Measurements from ENCODE around the gene ARAP3. TPM values are rescaled to one million over a fixed set of nuclear protein-coding genes. Genes with fewer than 3 reads are reported as not detected.
A peak's percentile ranks its signal among the peaks of the same experiment; 100 is the strongest.

Gene ARAP3
- total RNA-seq, 1 experiment from 2014 or later: 17.5 TPM

DNA sequence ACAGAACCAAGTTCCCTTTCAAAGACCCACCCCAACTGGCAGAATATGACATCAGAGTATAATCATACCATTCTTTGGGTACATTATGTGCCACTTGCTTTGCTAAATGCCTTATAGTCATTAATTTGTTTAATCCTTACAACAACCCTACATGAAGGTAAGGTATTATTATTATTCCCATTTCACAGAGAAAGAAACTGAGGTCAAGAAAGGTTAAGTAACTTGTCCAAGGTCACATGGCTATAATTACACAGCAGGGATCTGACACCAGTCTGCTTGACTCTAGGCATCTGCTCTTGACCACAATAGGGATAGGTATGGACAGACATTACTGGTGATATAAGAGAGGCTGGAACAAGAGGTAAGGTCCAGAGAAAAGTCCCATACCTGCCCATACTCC is 32.1 kb downstream of the ARAP3 start:
- H3K9me3 Mint-ChIP-seq (ENCODE audit: low read depth, unreplicated experiment): no peaks in the 10 kb centered on the region
- CTCF ChIA-PET: interaction anchor here (0.7 kb wide), 1 partner anchor 32 kb away, joined by 3 read pairs; no protein-coding TSS in a partner anchor
- H3K4me3 Mint-ChIP-seq (ENCODE audit: low read depth, unreplicated experiment): peak overlapping the region; percentile 90
- H3K4me1 Mint-ChIP-seq (ENCODE audit: low read depth, unreplicated experiment): peaks cover 10% of the 10 kb centered on the region
- H3K27me3 Mint-ChIP-seq (ENCODE audit: unreplicated experiment): no peaks in the 10 kb centered on the region
- intact Hi-C loops (cut with micrococcal nuclease; ENCODE audit: unreplicated experiment): no loop called here
- BruUV-seq (replicated peaks): no TSS peak
- H3K36me3 Mint-ChIP-seq (ENCODE audit: insufficient read depth, unreplicated experiment): peaks cover 29% of the 10 kb centered on the region
- no peak for DNase-seq
- TF ChIP-seq, protein P1, sequence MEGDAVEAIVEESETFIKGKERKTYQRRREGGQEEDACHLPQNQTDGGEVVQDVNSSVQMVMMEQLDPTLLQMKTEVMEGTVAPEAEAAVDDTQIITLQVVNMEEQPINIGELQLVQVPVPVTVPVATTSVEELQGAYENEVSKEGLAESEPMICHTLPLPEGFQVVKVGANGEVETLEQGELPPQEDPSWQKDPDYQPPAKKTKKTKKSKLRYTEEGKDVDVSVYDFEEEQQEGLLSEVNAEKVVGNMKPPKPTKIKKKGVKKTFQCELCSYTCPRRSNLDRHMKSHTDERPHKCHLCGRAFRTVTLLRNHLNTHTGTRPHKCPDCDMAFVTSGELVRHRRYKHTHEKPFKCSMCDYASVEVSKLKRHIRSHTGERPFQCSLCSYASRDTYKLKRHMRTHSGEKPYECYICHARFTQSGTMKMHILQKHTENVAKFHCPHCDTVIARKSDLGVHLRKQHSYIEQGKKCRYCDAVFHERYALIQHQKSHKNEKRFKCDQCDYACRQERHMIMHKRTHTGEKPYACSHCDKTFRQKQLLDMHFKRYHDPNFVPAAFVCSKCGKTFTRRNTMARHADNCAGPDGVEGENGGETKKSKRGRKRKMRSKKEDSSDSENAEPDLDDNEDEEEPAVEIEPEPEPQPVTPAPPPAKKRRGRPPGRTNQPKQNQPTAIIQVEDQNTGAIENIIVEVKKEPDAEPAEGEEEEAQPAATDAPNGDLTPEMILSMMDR (IDR thresholded peaks at IDR 0.05; ENCODE audit: unreplicated experiment): no peak
- peak overlapping the region; percentile 59 for H3K27ac Mint-ChIP-seq (ENCODE audit: unreplicated experiment)

- TF ChIP-seq, protein P1 (IDR thresholded peaks at IDR 0.05; ENCODE audit: unreplicated experiment): no peak
- Mint-ChIP-seq H3K27me3 (ENCODE audit: unreplicated experiment) (no peaks in the 10 kb centered on the region), H3K36me3 (ENCODE audit: insufficient read depth, unreplicated experiment) (peaks cover 33% of the 10 kb centered on the region), H3K4me1 (ENCODE audit: low read depth, unreplicated experiment) (peaks cover 10% of the 10 kb centered on the region), H3K4me3 (ENCODE audit: low read depth, unreplicated experiment) (no peak overlapping the region), H3K9me3 (ENCODE audit: low read depth, unreplicated experiment) (no peaks in the 10 kb centered on the region), H3K27ac (ENCODE audit: unreplicated experiment) (peak overlapping the region; percentile 9)
- DNase-seq: no peak
- no TSS peak for BruUV-seq (replicated peaks)
- CTCF ChIA-PET: interaction anchor here (0.7 kb wide), 1 partner anchor 32 kb away, joined by 3 read pairs; no protein-coding TSS in a partner anchor
- intact Hi-C loops (cut with micrococcal nuclease; ENCODE audit: unreplicated experiment): no loop called here
Measured at GRCh38 chr5:141649056-141649688, 32.9 kb downstream of the ARAP3 start.

GRCh38 chr5:141647851-141648250 is 34.2 kb downstream of the ARAP3 start:
- CTCF ChIA-PET: no interaction called here
- DNase-seq: no peak

DNA sequence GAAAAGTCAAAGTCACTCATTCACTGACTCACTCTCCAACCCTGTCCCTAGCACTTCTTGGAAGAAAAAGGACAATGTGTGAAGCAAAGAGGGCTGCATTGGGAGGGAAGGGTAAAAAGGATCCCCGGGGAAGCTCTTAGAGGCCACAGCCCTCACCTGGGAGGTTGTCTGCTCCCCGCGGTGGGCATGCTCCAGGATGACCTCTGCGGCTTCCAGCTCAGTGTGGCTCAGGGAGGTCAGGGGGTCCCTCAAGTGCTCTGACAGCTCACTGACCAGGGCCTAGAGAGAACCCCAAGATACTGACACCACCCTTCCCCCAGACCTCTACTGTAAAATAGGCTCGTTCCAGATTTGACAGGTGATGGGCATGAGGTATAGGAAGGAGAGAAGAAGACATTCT is 34.8 kb downstream of the ARAP3 start:
- no peaks in the 10 kb centered on the region for H3K27me3 Mint-ChIP-seq (ENCODE audit: unreplicated experiment)
- TF ChIP-seq, protein P1 (IDR thresholded peaks at IDR 0.05; ENCODE audit: unreplicated experiment): no peak
- CTCF ChIA-PET: no interaction called here
- H3K9me3 Mint-ChIP-seq (ENCODE audit: low read depth, unreplicated experiment): no peaks in the 10 kb centered on the region
- H3K4me1 Mint-ChIP-seq (ENCODE audit: low read depth, unreplicated experiment): peaks cover 12% of the 10 kb centered on the region
- H3K36me3 Mint-ChIP-seq (ENCODE audit: insufficient read depth, unreplicated experiment): peaks cover 37% of the 10 kb centered on the region
- DNase-seq: no peak
- intact Hi-C loops (cut with micrococcal nuclease; ENCODE audit: unreplicated experiment): no loop called here
- no peak overlapping the region for H3K4me3 Mint-ChIP-seq (ENCODE audit: low read depth, unreplicated experiment)
- BruUV-seq (replicated peaks): no TSS peak
- no peak overlapping the region for H3K27ac Mint-ChIP-seq (ENCODE audit: unreplicated experiment)

More at GRCh38 chr5:141647851-141648250, 34.2 kb downstream of the ARAP3 start:
- intact Hi-C loops (cut with micrococcal nuclease; ENCODE audit: unreplicated experiment): no loop called here
- no TSS peak for BruUV-seq (replicated peaks)
- H3K27me3 Mint-ChIP-seq (ENCODE audit: unreplicated experiment): no peaks in the 10 kb centered on the region
- H3K4me1 Mint-ChIP-seq (ENCODE audit: low read depth, unreplicated experiment): peaks cover 10% of the 10 kb centered on the region
- peaks cover 37% of the 10 kb centered on the region for H3K36me3 Mint-ChIP-seq (ENCODE audit: insufficient read depth, unreplicated experiment)
- no peak overlapping the region for H3K4me3 Mint-ChIP-seq (ENCODE audit: low read depth, unreplicated experiment)
- TF ChIP-seq, protein P1 (IDR thresholded peaks at IDR 0.05; ENCODE audit: unreplicated experiment): no peak
- no peak overlapping the region for H3K27ac Mint-ChIP-seq (ENCODE audit: unreplicated experiment)
- H3K9me3 Mint-ChIP-seq (ENCODE audit: low read depth, unreplicated experiment): no peaks in the 10 kb centered on the region
